ENCODE results near the gene VSTM4. TPM values are rescaled to one million over a fixed set of nuclear protein-coding genes. Genes with fewer than 3 reads are reported as not detected.

VSTM4 gene
- total RNA-seq, 4 donors from 2014 or later: 1.8 to 4.0 (median 2.6) TPM

GRCh38 chr10:49012603-49013002 lies 102.7 kb downstream of the VSTM4 start:
- intact Hi-C loops (cut with DNase I; ENCODE audit: low total_unique reads) (no loop called here), in situ Hi-C loops (cut with MboI; ENCODE audit: low sequenced_read_pairs in 4 of 4) (no loop called here)
- peaks cover 13 to 20% of the 10 kb centered on the region in 2 donors for H3K4me1 ChIP-seq

DNA sequence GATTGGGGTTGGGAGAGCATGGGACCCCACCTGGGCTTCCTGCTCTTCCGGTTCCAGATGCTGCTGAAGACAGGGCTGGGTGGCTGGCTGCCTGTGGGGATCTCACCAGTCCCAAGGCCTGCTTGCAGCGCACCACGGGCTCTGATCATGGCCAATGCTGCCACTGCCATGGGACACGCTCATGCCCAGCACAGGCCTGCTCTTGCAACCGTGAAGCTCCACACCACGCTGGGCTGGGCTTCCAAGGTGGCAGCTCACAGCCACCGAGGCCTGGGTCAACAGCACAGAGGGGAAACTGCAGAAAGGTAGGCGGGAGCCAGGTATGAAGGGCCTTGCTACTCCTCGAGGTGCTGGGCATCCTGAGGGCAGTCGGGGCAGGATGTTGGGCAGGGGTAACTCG lies 103.6 kb downstream of the VSTM4 start:
- Histone ChIP-seq H3K4me1 (peaks cover 13 to 20% of the 10 kb centered on the region in 2 donors), H3K27me3 (no peaks in the 10 kb centered on the region), H3K27ac (no peak overlapping the region), H3K36me3 (no peaks in the 10 kb centered on the region), H3K4me3 (no peak overlapping the region), H3K9me3 (no peaks in the 10 kb centered on the region)
- intact Hi-C loops (cut with DNase I; ENCODE audit: low total_unique reads): no loop called here
- no peak for ATAC-seq
- TF ChIP-seq CTCF (IDR thresholded peaks at IDR 0.05 in 4 of 5, conservative IDR thresholded peaks at IDR 0.05 in 1 of 5): no peak
- TF ChIP-seq POLR2A (IDR thresholded peaks at IDR 0.05): no peak
- in situ Hi-C loops (cut with MboI; ENCODE audit: low sequenced_read_pairs in 4 of 4): no loop called here
- no peak for DNase-seq

More at GRCh38 chr10:49012603-49013002, 102.7 kb downstream of the VSTM4 start:
- DNase-seq (no peak), ATAC-seq (no peak)
- TF ChIP-seq CTCF (IDR thresholded peaks at IDR 0.05 in 4 of 5, conservative IDR thresholded peaks at IDR 0.05 in 1 of 5) (no peak), POLR2A (IDR thresholded peaks at IDR 0.05) (no peak)
- Histone ChIP-seq H3K36me3 (no peaks in the 10 kb centered on the region), H3K27me3 (no peaks in the 10 kb centered on the region), H3K9me3 (no peaks in the 10 kb centered on the region), H3K4me3 (no peak overlapping the region), H3K27ac (no peak overlapping the region)

- no peak for ATAC-seq
- intact Hi-C loops (cut with DNase I; ENCODE audit: low total_unique reads): no loop called here
Observed at GRCh38 chr10:49010865-49011264, 104.5 kb downstream of the VSTM4 start.

DNA sequence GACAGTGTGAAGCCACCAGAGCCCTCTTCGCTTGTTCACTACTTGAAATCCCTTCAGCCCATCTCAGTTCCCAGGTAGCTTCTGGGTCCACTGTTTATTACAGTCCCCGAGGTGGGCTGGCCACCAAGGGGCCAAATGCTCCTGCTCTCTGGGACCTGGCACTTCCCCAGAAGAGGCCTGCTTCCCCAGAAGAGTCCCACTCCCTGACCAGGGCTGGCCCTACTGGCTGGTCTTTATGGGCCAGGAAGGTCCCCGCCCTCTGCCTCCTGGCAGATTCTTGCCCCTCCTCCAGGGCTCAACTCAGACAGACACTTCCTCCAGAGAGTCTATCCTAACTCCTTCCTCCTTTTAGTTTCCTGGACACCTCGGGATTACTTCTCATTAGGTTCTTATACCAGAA lies 105.0 kb downstream of the VSTM4 start:
- no peak for DNase-seq
- TF ChIP-seq CTCF (IDR thresholded peaks at IDR 0.05 in 4 of 5, conservative IDR thresholded peaks at IDR 0.05 in 1 of 5) (no peak), POLR2A (IDR thresholded peaks at IDR 0.05) (no peak)
- no peak for ATAC-seq
- Histone ChIP-seq H3K4me1 (peaks cover 13 to 20% of the 10 kb centered on the region in 2 donors), H3K4me3 (no peak overlapping the region), H3K36me3 (no peaks in the 10 kb centered on the region), H3K9me3 (no peaks in the 10 kb centered on the region), H3K27ac (no peak overlapping the region), H3K27me3 (no peaks in the 10 kb centered on the region)
- intact Hi-C loops (cut with DNase I; ENCODE audit: low total_unique reads): no loop called here
- in situ Hi-C loops (cut with MboI; ENCODE audit: low sequenced_read_pairs in 4 of 4): no loop called here

More at GRCh38 chr10:49010865-49011264, 104.5 kb downstream of the VSTM4 start:
- in situ Hi-C loops (cut with MboI; ENCODE audit: low sequenced_read_pairs in 4 of 4): no loop called here
- H3K36me3 ChIP-seq: no peaks in the 10 kb centered on the region
- TF ChIP-seq CTCF (IDR thresholded peaks at IDR 0.05 in 4 of 5, conservative IDR thresholded peaks at IDR 0.05 in 1 of 5) (no peak), POLR2A (IDR thresholded peaks at IDR 0.05) (no peak)
- H3K9me3 ChIP-seq: no peaks in the 10 kb centered on the region
- H3K4me3 ChIP-seq: no peak overlapping the region
- no peak for DNase-seq
- peaks cover 13 to 20% of the 10 kb centered on the region in 2 donors for H3K4me1 ChIP-seq
- no peaks in the 10 kb centered on the region for H3K27me3 ChIP-seq
- no peak overlapping the region for H3K27ac ChIP-seq
